ENCODE results near the gene ZBTB45.

DNA sequence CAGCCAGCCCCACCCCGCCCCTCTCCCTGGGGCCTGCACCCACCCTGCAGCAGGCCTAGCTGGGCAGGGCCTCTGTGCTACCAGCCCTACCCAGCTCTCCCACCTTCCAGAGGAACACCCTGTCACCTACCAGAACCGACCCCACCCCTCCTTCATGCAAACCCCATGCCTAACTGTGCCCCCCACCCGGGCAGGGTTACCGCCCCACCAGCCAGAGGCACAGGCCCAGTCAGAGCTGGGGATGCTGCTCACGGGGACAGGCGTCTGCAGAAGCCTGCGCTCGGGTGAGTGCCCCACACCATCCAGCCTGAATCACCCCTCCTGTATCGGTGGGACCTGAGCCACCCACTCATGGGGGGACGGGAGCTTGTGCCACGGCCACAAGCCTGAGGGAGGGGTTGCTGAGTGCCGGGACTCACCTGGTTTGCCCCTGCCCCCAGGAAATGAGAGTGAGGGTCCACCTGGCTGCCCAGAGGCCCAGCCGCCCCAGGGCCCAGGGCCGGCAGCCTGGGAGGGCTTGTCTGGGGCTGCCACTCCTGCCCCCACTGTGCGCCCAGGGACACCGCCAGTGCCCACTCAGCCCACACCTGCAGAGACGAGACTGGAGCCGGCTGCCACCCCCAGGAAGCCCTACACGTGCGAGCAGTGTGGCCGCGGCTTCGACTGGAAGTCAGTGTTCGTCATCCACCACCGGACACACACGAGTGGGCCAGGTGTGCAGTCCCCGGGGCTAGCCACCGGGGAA is 39.7 kb downstream of the ZBTB45 start:
- no peak for TF ChIP-seq TAF1 (IDR thresholded peaks at IDR 0.05; ENCODE audit: borderline replicate concordance, low read depth, low read length)
- no peak for TF ChIP-seq POLR2AphosphoS5 (IDR thresholded peaks at IDR 0.05; ENCODE audit: low read depth, low read length)
- no peak for TF ChIP-seq POLR2A (IDR thresholded peaks at IDR 0.05; ENCODE audit: low read depth, low read length)

Measured in GM12892 (cell line).